ENCODE results near the gene ZSCAN5A. TPM values are rescaled to one million over a fixed set of nuclear protein-coding genes. Genes with fewer than 3 reads are reported as not detected.

The ZSCAN5A gene
- total RNA-seq, 1 donor from 2014 or later, result 13.4 TPM

DNA sequence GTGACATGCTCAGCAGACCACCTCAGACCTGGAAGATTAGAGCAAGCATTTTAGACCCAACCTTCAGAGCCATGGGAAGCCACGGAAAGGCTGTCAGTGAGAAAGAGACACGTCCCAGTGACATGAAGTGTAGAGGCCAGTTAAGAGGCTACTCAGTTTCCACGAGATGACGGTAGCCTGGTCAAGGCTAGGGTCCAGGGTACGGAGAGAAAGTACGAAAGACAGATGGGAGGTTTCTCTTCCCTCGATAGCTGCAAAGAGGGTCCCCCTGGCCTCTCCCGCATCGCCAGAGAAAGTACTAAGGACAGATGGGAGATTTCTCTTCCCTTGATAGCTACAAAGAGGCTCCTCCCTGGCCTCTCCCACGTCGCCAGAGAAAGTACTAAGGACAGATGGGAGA, 8.6 kb downstream of the ZSCAN5A start:
- H3K4me1 Mint-ChIP-seq (ENCODE audit: unreplicated experiment), result no peaks in the 10 kb centered on the region
- H3K9me3 Mint-ChIP-seq, result no peaks in the 10 kb centered on the region
- no peaks in the 10 kb centered on the region for H3K27me3 Mint-ChIP-seq
- no peak overlapping the region for H3K27ac Mint-ChIP-seq
- H3K36me3 Mint-ChIP-seq, result peaks cover 8% of the 10 kb centered on the region
- H3K4me3 Mint-ChIP-seq, result no peak overlapping the region
- no peak for DNase-seq (ENCODE audit: extremely low spot score, unreplicated experiment)
- TF ChIP-seq, protein P1, sequence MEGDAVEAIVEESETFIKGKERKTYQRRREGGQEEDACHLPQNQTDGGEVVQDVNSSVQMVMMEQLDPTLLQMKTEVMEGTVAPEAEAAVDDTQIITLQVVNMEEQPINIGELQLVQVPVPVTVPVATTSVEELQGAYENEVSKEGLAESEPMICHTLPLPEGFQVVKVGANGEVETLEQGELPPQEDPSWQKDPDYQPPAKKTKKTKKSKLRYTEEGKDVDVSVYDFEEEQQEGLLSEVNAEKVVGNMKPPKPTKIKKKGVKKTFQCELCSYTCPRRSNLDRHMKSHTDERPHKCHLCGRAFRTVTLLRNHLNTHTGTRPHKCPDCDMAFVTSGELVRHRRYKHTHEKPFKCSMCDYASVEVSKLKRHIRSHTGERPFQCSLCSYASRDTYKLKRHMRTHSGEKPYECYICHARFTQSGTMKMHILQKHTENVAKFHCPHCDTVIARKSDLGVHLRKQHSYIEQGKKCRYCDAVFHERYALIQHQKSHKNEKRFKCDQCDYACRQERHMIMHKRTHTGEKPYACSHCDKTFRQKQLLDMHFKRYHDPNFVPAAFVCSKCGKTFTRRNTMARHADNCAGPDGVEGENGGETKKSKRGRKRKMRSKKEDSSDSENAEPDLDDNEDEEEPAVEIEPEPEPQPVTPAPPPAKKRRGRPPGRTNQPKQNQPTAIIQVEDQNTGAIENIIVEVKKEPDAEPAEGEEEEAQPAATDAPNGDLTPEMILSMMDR (conservative IDR thresholded peaks at IDR 0.05), result no peak

DNA sequence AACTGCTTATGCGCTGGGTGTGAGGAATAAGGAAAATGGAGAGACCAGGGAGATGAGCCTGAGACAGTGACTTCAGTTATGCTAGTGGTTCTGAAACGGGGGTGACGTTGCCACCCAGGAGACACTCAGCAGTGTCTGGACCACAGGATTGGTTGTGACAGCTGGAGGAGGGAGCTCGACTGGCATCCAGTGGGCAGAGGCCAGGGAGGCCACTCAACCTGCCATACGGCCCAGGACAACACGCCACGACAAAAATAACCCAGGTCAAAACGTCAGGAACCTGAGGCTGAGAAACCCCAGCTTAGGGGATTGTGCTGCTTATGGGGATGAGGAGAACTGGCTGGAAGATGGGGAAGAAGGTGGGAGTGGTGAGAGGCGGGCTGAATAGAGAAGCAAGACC, 10.4 kb downstream of the ZSCAN5A start:
- Mint-ChIP-seq H3K4me3 (no peak overlapping the region), H3K4me1 (ENCODE audit: unreplicated experiment) (no peaks in the 10 kb centered on the region), H3K36me3 (peaks cover 8% of the 10 kb centered on the region), H3K27ac (no peak overlapping the region), H3K27me3 (no peaks in the 10 kb centered on the region), H3K9me3 (no peaks in the 10 kb centered on the region)
- TF ChIP-seq, protein P1 (conservative IDR thresholded peaks at IDR 0.05), result no peak
- DNase-seq (ENCODE audit: extremely low spot score, unreplicated experiment), result no peak

DNA sequence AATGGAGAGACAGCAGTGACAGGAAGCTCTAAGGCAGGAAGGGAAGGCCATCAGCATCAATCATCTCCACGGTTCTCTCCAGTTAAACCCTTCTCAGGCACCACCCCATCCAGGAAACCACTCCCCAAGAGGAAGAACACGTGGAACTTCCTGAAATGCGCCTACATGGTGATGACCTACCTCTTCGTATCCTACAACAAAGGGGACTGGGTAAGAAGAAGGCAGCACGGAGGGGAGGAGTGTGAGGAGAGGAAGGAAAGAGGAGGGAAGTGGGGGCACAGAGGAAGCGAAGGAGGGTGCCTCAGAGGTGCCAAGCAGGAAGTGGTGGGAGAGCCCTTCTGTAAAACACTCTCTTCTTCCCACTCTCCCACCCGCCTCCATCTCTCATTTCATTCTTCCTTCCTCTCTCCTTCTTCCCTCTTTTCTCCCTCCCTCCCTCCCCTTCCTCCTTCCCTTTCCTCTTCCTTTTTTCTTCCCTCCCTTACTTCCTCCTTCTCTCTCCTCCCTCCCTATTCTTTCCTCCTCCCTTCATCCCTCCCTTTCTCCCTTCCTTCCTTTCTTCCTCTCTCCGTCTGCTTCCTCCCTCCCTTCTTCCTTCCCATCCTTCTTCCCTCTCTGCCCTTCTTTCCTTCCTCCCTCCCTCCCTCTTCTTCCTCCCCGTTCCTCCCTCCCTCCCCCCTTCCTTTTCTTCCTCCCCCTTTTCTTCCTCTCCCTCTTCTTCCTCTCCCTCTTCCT, 12.6 kb downstream of the ZSCAN5A start:
- no peaks in the 10 kb centered on the region for H3K4me1 Mint-ChIP-seq (ENCODE audit: unreplicated experiment)
- H3K9me3 Mint-ChIP-seq, result no peaks in the 10 kb centered on the region
- H3K27ac Mint-ChIP-seq, result no peak overlapping the region
- H3K36me3 Mint-ChIP-seq, result peaks cover 8% of the 10 kb centered on the region
- DNase-seq (ENCODE audit: extremely low spot score, unreplicated experiment), result no peak
- H3K27me3 Mint-ChIP-seq, result no peaks in the 10 kb centered on the region
- TF ChIP-seq, protein P1 (conservative IDR thresholded peaks at IDR 0.05), result no peak
- H3K4me3 Mint-ChIP-seq, result no peak overlapping the region

DNA sequence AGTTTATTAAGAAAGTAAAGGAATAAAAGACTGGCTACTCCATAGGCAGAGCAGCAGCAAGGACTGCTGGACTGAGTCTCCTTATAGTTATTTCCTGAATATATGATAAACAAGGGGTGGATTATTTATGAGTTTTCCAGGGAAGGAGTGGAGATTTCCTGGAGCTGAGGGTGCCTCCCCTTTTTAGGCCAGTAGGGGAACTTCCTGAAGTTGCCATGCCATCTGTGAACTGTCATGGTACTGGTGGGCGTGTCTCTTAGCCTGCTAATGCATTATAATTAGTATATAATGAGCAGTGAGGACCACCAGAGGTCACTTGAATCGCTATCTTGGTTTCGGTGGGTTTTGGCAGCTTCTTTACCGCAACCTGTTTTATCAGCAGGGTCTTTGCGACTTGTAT, 13.5 kb downstream of the ZSCAN5A start:
- Mint-ChIP-seq H3K27ac (no peak overlapping the region), H3K9me3 (no peaks in the 10 kb centered on the region), H3K36me3 (peaks cover 13% of the 10 kb centered on the region)

DNA sequence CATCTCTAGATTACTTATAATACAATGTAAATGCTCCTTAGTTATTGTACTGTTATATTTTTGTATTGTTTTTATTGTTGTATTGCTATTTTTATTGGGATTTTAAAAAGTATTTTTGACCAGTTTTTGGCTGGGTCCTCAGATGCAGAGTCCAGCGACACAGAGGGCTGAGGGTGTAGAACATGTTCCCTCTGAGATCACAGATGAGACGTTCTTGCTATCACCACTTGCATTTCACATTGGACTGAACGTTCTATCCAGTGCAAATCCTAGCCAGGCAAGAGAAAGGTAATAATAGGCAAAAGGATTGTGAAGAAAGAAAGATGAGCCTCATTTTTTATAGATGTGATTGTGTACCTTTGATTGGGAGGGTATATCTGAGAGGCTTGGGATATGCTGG, 15.0 kb downstream of the ZSCAN5A start:
- Mint-ChIP-seq H3K4me1 (ENCODE audit: unreplicated experiment) (peaks cover 6% of the 10 kb centered on the region), H3K27ac (no peak overlapping the region), H3K36me3 (peaks cover 17% of the 10 kb centered on the region), H3K9me3 (no peaks in the 10 kb centered on the region), H3K27me3 (no peaks in the 10 kb centered on the region), H3K4me3 (no peak overlapping the region)
- DNase-seq (ENCODE audit: extremely low spot score, unreplicated experiment), result no peak
- TF ChIP-seq, protein P1 (conservative IDR thresholded peaks at IDR 0.05), result no peak

More for the DNA sequence above, 13.5 kb downstream of the ZSCAN5A start:
- H3K4me1 Mint-ChIP-seq (ENCODE audit: unreplicated experiment), result no peaks in the 10 kb centered on the region
- no peak overlapping the region for H3K4me3 Mint-ChIP-seq
- H3K27me3 Mint-ChIP-seq, result no peaks in the 10 kb centered on the region
- TF ChIP-seq, protein P1 (conservative IDR thresholded peaks at IDR 0.05), result peak; percentile 41
- no peak for DNase-seq (ENCODE audit: extremely low spot score, unreplicated experiment)
